Erythroblast (primary cell): ENCODE results near the gene ISG20L2.

ENCODE experiments used
- GATA1 ChIP-seq: IDR thresholded peaks from 2 replicates; pipeline ENCODE4 v1.6.1; 2011; ENCODE audit warnings: low read depth, mild to moderate bottlenecking, control low read depth, low read length, moderate library complexity
- POLR2A ChIP-seq: IDR thresholded peaks from 2 replicates; pipeline ENCODE4 v1.6.1; 2011; ENCODE audit warnings: mild to moderate bottlenecking, low read length

DNA sequence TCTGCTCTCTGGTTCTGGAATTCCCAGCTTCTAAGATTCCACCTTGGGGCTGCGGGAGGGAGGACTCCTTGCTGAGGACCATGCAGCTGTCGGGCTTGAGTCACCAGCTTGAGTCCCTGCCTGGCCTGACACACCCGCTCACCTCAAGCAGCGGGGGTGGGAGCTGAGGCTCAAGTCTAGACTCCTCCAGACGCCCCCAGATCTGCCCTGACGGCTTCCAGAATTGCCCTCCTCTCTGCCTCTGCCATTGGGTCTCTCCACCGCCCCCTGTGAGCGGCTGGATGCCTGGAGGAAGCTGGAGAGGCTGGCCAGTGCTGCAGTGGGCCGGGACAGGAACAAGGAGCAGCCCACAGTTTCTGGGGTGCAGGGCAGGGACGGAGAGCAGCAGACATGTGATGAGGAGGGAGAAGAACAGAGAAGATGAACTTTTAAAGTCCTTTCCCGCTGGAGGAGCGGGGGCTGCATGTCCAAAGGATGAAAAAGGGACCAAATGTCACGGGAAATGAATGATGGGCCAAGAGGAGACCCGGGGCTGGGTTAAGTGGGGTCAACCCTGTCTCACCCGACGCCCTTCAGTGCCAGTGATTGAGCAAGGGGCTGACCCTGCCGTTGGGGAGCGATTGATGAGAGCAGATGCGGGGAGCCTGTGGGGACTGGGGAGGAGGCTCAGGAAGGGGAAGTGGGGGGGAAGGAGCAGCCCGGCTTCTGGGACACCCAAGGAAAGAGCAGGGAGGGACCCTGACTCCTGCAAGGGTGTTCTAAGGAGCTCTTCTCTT lies 36.7 kb downstream of the ISG20L2 start:
- TF ChIP-seq GATA1 (no peak), POLR2A (no peak)
